Measurements from ENCODE around the gene PIP4K2C. TPM values are rescaled to one million over a fixed set of nuclear protein-coding genes. Genes with fewer than 3 reads are reported as not detected.
A peak's percentile ranks its signal among the peaks of the same experiment; 100 is the strongest.
"Not testable (repeated sequence)": the region's sequence is repeated elsewhere in the genome, so short reads cannot be mapped to it uniquely, and the experiment has no call there.

PIP4K2C gene
- total RNA-seq, 2 experiments from 2014 or later = 15.1 to 17.3 TPM

DNA sequence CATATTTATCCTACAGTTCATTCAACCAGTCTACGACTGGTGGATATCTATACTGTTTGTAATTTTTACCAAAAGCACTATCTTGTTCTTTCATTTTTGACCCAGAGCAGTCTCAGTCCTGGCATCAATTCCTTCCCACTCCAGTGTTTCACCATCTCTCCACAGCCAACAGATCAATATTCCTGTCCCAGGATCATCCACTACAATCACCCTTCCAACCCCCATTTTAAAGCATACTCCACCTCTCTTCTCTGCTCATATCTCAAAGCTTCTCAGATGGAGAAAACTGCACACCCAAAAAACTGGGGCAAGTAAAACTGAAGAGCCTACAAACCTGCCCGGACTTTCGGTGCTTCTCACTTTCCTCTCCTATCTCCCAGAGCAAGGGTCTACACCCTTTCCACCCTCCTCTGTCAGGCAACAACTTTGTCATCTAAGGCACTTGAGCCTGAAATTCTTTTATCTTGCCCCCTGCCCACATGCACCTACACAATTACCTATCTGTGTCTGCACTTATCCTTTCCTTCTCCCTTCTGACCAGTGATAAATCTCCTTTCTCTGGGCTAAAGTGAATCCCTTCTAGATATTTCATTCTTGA lies 4.1 kb upstream of the PIP4K2C start:
- CTCF ChIA-PET = interaction anchor here (1.4 kb wide), 1 partner anchor 41 kb away, joined by 4 read pairs; no protein-coding TSS in a partner anchor
- DNase-seq (no peak), ATAC-seq (ENCODE audit: poor library complexity) (no peak)
- intact Hi-C loops (cut with DNase I, micrococcal nuclease) = no loop called here
- Mint-ChIP-seq H3K27me3 (peaks cover 15% of the 10 kb centered on the region), H3K4me3 (no peak overlapping the region), H3K27ac (no peak overlapping the region), H3K36me3 (ENCODE audit: low read depth) (peaks cover 3% of the 10 kb centered on the region), H3K4me1 (ENCODE audit: low read depth) (peaks cover 16% of the 10 kb centered on the region), H3K9me3 (no peaks in the 10 kb centered on the region)
- TF ChIP-seq, protein P1, sequence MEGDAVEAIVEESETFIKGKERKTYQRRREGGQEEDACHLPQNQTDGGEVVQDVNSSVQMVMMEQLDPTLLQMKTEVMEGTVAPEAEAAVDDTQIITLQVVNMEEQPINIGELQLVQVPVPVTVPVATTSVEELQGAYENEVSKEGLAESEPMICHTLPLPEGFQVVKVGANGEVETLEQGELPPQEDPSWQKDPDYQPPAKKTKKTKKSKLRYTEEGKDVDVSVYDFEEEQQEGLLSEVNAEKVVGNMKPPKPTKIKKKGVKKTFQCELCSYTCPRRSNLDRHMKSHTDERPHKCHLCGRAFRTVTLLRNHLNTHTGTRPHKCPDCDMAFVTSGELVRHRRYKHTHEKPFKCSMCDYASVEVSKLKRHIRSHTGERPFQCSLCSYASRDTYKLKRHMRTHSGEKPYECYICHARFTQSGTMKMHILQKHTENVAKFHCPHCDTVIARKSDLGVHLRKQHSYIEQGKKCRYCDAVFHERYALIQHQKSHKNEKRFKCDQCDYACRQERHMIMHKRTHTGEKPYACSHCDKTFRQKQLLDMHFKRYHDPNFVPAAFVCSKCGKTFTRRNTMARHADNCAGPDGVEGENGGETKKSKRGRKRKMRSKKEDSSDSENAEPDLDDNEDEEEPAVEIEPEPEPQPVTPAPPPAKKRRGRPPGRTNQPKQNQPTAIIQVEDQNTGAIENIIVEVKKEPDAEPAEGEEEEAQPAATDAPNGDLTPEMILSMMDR (IDR thresholded peaks at IDR 0.05) = no peak
- H3K9me3 ChIP-seq (ENCODE audit: control insufficient read depth in 1 of 2, insufficient read depth in 1 of 2, low read length in 2 of 2) = no peaks in the 10 kb centered on the region
- peaks cover 0 to 10% of the 10 kb centered on the region in 2 experiments for H3K27me3 ChIP-seq (ENCODE audit: control insufficient read depth in 1 of 2, insufficient read depth in 2 of 2, low read length in 2 of 2)
- no peak overlapping the region for H3K4me3 ChIP-seq (ENCODE audit: low read length)
- H3K36me3 ChIP-seq (ENCODE audit: insufficient read depth, low read length) = no peaks in the 10 kb centered on the region
- POLR2A ChIA-PET = no interaction called here
- H3K27ac ChIP-seq (ENCODE audit: low read depth in 1 of 2, low read length in 2 of 2) = no peak overlapping the region
- H3K4me1 ChIP-seq (ENCODE audit: insufficient read depth, low read length) = peaks cover 26% of the 10 kb centered on the region

GRCh38 chr12:57588951-57589610 lies 1.9 kb upstream of the PIP4K2C start:
- H3K4me3 ChIP-seq (ENCODE audit: low read length); H3K27me3 Mint-ChIP-seq; ATAC-seq (ENCODE audit: poor library complexity); H3K27ac ChIP-seq (ENCODE audit: low read depth in 1 of 2, low read length in 2 of 2); POLR2A ChIA-PET; CTCF ChIA-PET; H3K27ac Mint-ChIP-seq; H3K9me3 ChIP-seq (ENCODE audit: control insufficient read depth in 1 of 2, insufficient read depth in 1 of 2, low read length in 2 of 2); intact Hi-C loops (cut with DNase I, micrococcal nuclease); DNase-seq; H3K4me3 Mint-ChIP-seq; H3K27me3 ChIP-seq (ENCODE audit: control insufficient read depth in 1 of 2, insufficient read depth in 2 of 2, low read length in 2 of 2); H3K9me3 Mint-ChIP-seq: not testable (repeated sequence)
- peaks cover 37% of the 10 kb centered on the region for H3K4me1 Mint-ChIP-seq (ENCODE audit: low read depth)
- H3K36me3 Mint-ChIP-seq (ENCODE audit: low read depth) = peaks cover 23% of the 10 kb centered on the region
- Histone ChIP-seq H3K4me1 (ENCODE audit: insufficient read depth, low read length) (peaks cover 30% of the 10 kb centered on the region), H3K36me3 (ENCODE audit: insufficient read depth, low read length) (peaks cover 11% of the 10 kb centered on the region)

GRCh38 chr12:57590479-57590863 lies 521 bp upstream of the PIP4K2C start:
- H3K4me1 ChIP-seq (ENCODE audit: insufficient read depth, low read length) = peaks cover 30% of the 10 kb centered on the region
- Mint-ChIP-seq H3K36me3 (ENCODE audit: low read depth) (peaks cover 34% of the 10 kb centered on the region), H3K4me3 (peak overlapping the region; percentile 91), H3K27ac (peak overlapping the region; percentile 84), H3K27me3 (no peaks in the 10 kb centered on the region), H3K9me3 (no peaks in the 10 kb centered on the region), H3K4me1 (ENCODE audit: low read depth) (peaks cover 39% of the 10 kb centered on the region)
- peaks cover 0 to 10% of the 10 kb centered on the region in 2 experiments for H3K27me3 ChIP-seq (ENCODE audit: control insufficient read depth in 1 of 2, insufficient read depth in 2 of 2, low read length in 2 of 2)
- peaks cover 24% of the 10 kb centered on the region for H3K36me3 ChIP-seq (ENCODE audit: insufficient read depth, low read length)
- DNase-seq (no peak), ATAC-seq (ENCODE audit: poor library complexity) (no peak)
- ChIA-PET CTCF (no interaction called here), POLR2A (interaction anchor here (0.7 to 2.0 kb wide), 4 partner anchors 13 to 110 kb away, joined by 3 to 7 read pairs (median 4); partner anchors contain the start of genes ARHGEF25 and B4GALNT1)
- H3K4me3 ChIP-seq (ENCODE audit: low read length) = peak overlapping the region; percentile 99
- H3K27ac ChIP-seq (ENCODE audit: low read depth in 1 of 2, low read length in 2 of 2) = peak overlapping the region; percentile 53 to 67
- intact Hi-C loops (cut with DNase I, micrococcal nuclease) = loop anchor here in 1 of 2 experiments (2.0 to 5.0 kb wide), 2 partner anchors 44 to 102 kb away; partner anchors contain the start of genes DCTN2 and OS9
- TF ChIP-seq, protein P1 (IDR thresholded peaks at IDR 0.05) = no peak
- H3K9me3 ChIP-seq (ENCODE audit: control insufficient read depth in 1 of 2, insufficient read depth in 1 of 2, low read length in 2 of 2) = no peaks in the 10 kb centered on the region
